IPS-18a (cell line): Measurements from ENCODE around the gene ERBB3.
A peak's percentile ranks its signal among the peaks of the same experiment; 100 is the strongest.

Source experiments
- H3K27ac ChIP-seq: one replicate; pipeline ENCODE4 v1.5.1; 2013; ENCODE audit warnings: low read length
- H3K27me3 ChIP-seq: one replicate; pipeline ENCODE4 v1.6.1; 2013; ENCODE audit warnings: mild to moderate bottlenecking, low read length; ENCODE audit not compliant: control insufficient read depth, insufficient read depth
- H3K36me3 ChIP-seq: one replicate; pipeline ENCODE4 v1.6.1; 2013; ENCODE audit warnings: low read depth, low read length; ENCODE audit not compliant: control insufficient read depth
- H3K4me1 ChIP-seq: one replicate; pipeline ENCODE4 v1.6.1; 2013; ENCODE audit warnings: low read depth, low read length; ENCODE audit not compliant: control insufficient read depth
- H3K4me3 ChIP-seq: one replicate; pipeline ENCODE4 v1.5.1; 2013; ENCODE audit warnings: low read length
- H3K9ac ChIP-seq: one replicate; pipeline ENCODE4 v1.6.1; 2013; ENCODE audit warnings: mild to moderate bottlenecking, low read length, moderate library complexity
- H3K9me3 ChIP-seq: one replicate; pipeline ENCODE4 v1.6.1; 2013; ENCODE audit warnings: low read depth, low read length; ENCODE audit not compliant: control insufficient read depth

ERBB3 gene

GRCh38 chr12:56128670-56129205 lies 48.8 kb downstream of the ERBB3 start:
- H3K9me3 ChIP-seq = no peaks in the 10 kb centered on the region
- peaks cover 29% of the 10 kb centered on the region for H3K36me3 ChIP-seq
- no peaks in the 10 kb centered on the region for H3K27me3 ChIP-seq
- peak overlapping the region; percentile 84 for H3K9ac ChIP-seq
- H3K27ac ChIP-seq = no peak overlapping the region
- H3K4me3 ChIP-seq = peak overlapping the region; percentile 82
- peaks cover 18% of the 10 kb centered on the region for H3K4me1 ChIP-seq

- peaks cover 18% of the 10 kb centered on the region for H3K4me1 ChIP-seq
- H3K27me3 ChIP-seq = no peaks in the 10 kb centered on the region
- peak overlapping the region; percentile 84 for H3K9ac ChIP-seq
- peaks cover 35% of the 10 kb centered on the region for H3K36me3 ChIP-seq
- H3K27ac ChIP-seq = no peak overlapping the region
- peak overlapping the region; percentile 82 for H3K4me3 ChIP-seq
- H3K9me3 ChIP-seq = no peaks in the 10 kb centered on the region
Measured at GRCh38 chr12:56129206-56129941, 49.4 kb downstream of the ERBB3 start.

GRCh38 chr12:56129942-56130495 lies 50.1 kb downstream of the ERBB3 start:
- H3K27me3 ChIP-seq = no peaks in the 10 kb centered on the region
- H3K4me1 ChIP-seq = peaks cover 18% of the 10 kb centered on the region
- H3K4me3 ChIP-seq = peak overlapping the region; percentile 82
- H3K36me3 ChIP-seq = peaks cover 35% of the 10 kb centered on the region
- H3K9ac ChIP-seq = no peak overlapping the region
- no peak overlapping the region for H3K27ac ChIP-seq
- H3K9me3 ChIP-seq = no peaks in the 10 kb centered on the region

GRCh38 chr12:56130876-56131275 lies 50.9 kb downstream of the ERBB3 start:
- Histone ChIP-seq H3K9me3 (no peaks in the 10 kb centered on the region), H3K9ac (no peak overlapping the region), H3K36me3 (peaks cover 35% of the 10 kb centered on the region), H3K4me1 (peaks cover 18% of the 10 kb centered on the region), H3K27me3 (no peaks in the 10 kb centered on the region), H3K4me3 (no peak overlapping the region), H3K27ac (no peak overlapping the region)

- Histone ChIP-seq H3K4me3 (no peak overlapping the region), H3K27ac (no peak overlapping the region), H3K27me3 (no peaks in the 10 kb centered on the region), H3K9ac (no peak overlapping the region), H3K9me3 (no peaks in the 10 kb centered on the region), H3K36me3 (peaks cover 70% of the 10 kb centered on the region), H3K4me1 (no peaks in the 10 kb centered on the region)
Measured at GRCh38 chr12:56134897-56135296, 54.9 kb downstream of the ERBB3 start.

GRCh38 chr12:56137853-56138571 lies 58.0 kb downstream of the ERBB3 start:
- peaks cover 69% of the 10 kb centered on the region for H3K36me3 ChIP-seq
- H3K9me3 ChIP-seq = no peaks in the 10 kb centered on the region
- H3K27ac ChIP-seq = no peak overlapping the region
- no peak overlapping the region for H3K4me3 ChIP-seq
- H3K4me1 ChIP-seq = no peaks in the 10 kb centered on the region
- H3K27me3 ChIP-seq = no peaks in the 10 kb centered on the region
- no peak overlapping the region for H3K9ac ChIP-seq

- Histone ChIP-seq H3K27ac (no peak overlapping the region), H3K4me3 (no peak overlapping the region), H3K27me3 (no peaks in the 10 kb centered on the region), H3K9me3 (no peaks in the 10 kb centered on the region), H3K36me3 (peaks cover 63% of the 10 kb centered on the region), H3K9ac (no peak overlapping the region), H3K4me1 (no peaks in the 10 kb centered on the region)
Measured at GRCh38 chr12:56141946-56142784, 62.2 kb downstream of the ERBB3 start.

- Histone ChIP-seq H3K27me3 (no peaks in the 10 kb centered on the region), H3K36me3 (peaks cover 52% of the 10 kb centered on the region), H3K9ac (no peak overlapping the region), H3K4me1 (no peaks in the 10 kb centered on the region), H3K27ac (no peak overlapping the region), H3K4me3 (no peak overlapping the region), H3K9me3 (no peaks in the 10 kb centered on the region)
Measured at GRCh38 chr12:56143217-56143616, 63.3 kb downstream of the ERBB3 start.

GRCh38 chr12:56143870-56144269 lies 63.9 kb downstream of the ERBB3 start:
- Histone ChIP-seq H3K4me1 (no peaks in the 10 kb centered on the region), H3K36me3 (peaks cover 46% of the 10 kb centered on the region), H3K27ac (no peak overlapping the region), H3K27me3 (no peaks in the 10 kb centered on the region), H3K4me3 (no peak overlapping the region), H3K9me3 (no peaks in the 10 kb centered on the region), H3K9ac (no peak overlapping the region)

GRCh38 chr12:56145217-56145616 lies 65.3 kb downstream of the ERBB3 start:
- H3K27me3 ChIP-seq = no peaks in the 10 kb centered on the region
- H3K4me3 ChIP-seq = no peak overlapping the region
- no peaks in the 10 kb centered on the region for H3K9me3 ChIP-seq
- H3K36me3 ChIP-seq = peaks cover 36% of the 10 kb centered on the region
- no peak overlapping the region for H3K9ac ChIP-seq
- no peaks in the 10 kb centered on the region for H3K4me1 ChIP-seq
- no peak overlapping the region for H3K27ac ChIP-seq
